ENCODE measurements around the gene PPP2R2B.

DNA sequence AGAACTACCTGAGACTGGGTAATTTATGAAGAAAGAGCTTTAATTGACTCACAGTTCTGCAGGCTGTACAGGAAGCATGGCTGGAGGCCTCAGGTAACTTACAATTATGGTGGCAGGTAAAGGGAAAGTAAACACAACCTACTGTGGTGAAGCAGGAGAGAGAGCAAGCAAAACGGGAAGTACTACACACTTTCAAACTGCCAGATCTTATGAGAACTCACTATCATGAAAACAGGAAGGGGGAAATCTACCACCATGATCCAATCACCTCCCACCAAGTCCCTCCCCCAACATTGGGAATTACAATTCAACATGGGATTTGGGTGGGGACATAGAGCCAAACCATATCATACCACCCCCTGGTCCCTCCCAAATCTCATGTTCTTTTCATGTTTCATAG lies 303.8 kb downstream of the PPP2R2B start:
- TF ChIP-seq, protein P1, sequence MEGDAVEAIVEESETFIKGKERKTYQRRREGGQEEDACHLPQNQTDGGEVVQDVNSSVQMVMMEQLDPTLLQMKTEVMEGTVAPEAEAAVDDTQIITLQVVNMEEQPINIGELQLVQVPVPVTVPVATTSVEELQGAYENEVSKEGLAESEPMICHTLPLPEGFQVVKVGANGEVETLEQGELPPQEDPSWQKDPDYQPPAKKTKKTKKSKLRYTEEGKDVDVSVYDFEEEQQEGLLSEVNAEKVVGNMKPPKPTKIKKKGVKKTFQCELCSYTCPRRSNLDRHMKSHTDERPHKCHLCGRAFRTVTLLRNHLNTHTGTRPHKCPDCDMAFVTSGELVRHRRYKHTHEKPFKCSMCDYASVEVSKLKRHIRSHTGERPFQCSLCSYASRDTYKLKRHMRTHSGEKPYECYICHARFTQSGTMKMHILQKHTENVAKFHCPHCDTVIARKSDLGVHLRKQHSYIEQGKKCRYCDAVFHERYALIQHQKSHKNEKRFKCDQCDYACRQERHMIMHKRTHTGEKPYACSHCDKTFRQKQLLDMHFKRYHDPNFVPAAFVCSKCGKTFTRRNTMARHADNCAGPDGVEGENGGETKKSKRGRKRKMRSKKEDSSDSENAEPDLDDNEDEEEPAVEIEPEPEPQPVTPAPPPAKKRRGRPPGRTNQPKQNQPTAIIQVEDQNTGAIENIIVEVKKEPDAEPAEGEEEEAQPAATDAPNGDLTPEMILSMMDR (IDR thresholded peaks at IDR 0.05; ENCODE audit: low read depth, low read length), result no peak
- no peak for TF ChIP-seq POLR2A (IDR thresholded peaks at IDR 0.05; ENCODE audit: extremely low read depth, insufficient read length)
